ENCODE measurements around the gene IL32.
A peak's percentile ranks its signal among the peaks of the same experiment; 100 is the strongest.

IL32 gene

DNA sequence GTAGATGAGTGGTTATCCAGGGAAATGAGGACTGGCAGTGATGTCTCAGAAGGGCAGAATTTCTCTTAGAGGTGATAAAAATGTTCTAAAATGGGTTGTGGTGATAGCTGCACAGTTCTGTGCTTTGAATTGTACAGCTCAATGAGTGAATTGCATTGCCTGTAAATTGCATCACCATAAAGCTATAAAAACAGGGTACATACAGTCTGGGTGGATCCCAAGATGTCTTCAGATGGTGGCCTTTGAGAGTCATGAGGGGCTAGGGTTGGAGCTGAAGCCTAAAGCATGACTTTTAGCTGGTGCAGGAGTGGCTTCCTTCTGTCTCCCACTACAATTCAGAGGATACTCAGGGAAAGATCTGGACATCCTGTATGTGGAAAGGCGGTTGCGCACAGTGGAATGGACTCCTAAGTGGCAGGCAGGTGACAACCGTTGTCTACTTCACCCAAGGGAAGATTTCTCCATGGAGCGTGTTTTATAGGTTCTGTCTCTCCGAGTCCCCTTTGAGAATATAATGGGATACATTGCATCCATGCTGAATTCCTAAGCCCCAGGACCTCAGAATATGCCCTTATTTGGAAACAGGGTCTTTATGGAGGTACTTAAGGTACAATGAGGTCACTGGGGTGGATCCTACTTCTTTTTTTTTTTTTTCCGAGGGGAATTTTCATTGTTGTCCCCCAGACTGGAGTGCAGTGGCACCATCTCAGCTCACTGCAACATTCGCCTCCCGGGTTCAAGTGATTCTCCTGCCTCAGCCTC lies 1.6 kb upstream of the IL32 start:
- Histone ChIP-seq H4K20me1 (ENCODE audit: insufficient read depth, low read length, poor library complexity, severe bottlenecking) (peaks cover 20% of the 10 kb centered on the region), H3K9me2 (replicated peaks; ENCODE audit: low read depth, low read length) (no peaks in the 10 kb centered on the region), H3F3A (ENCODE audit: low read depth) (no peaks in the 10 kb centered on the region), H2AFZ (ENCODE audit: low read length) (no peak overlapping the region), H3K4me2 (ENCODE audit: low read depth, low read length, poor library complexity, severe bottlenecking) (no peak overlapping the region), H3K4me3 (ENCODE audit: low read length, poor library complexity, severe bottlenecking) (no peak overlapping the region), H3K36me3 (ENCODE audit: insufficient read depth, low read length) (no peaks in the 10 kb centered on the region), H3K27me3 (ENCODE audit: insufficient read depth, low read length, poor library complexity, severe bottlenecking) (no peaks in the 10 kb centered on the region), H3K79me2 (ENCODE audit: insufficient read depth, low read length) (peaks cover 49% of the 10 kb centered on the region), H3K9me3 (ENCODE audit: insufficient read depth, low read depth, low read length) (no peaks in the 10 kb centered on the region), H3K9ac (ENCODE audit: low read depth, low read length, poor library complexity, severe bottlenecking) (no peak overlapping the region), H3K4me1 (ENCODE audit: insufficient read depth, low read length, poor library complexity, severe bottlenecking) (peaks cover 13% of the 10 kb centered on the region)
- TF ChIP-seq, protein P1, sequence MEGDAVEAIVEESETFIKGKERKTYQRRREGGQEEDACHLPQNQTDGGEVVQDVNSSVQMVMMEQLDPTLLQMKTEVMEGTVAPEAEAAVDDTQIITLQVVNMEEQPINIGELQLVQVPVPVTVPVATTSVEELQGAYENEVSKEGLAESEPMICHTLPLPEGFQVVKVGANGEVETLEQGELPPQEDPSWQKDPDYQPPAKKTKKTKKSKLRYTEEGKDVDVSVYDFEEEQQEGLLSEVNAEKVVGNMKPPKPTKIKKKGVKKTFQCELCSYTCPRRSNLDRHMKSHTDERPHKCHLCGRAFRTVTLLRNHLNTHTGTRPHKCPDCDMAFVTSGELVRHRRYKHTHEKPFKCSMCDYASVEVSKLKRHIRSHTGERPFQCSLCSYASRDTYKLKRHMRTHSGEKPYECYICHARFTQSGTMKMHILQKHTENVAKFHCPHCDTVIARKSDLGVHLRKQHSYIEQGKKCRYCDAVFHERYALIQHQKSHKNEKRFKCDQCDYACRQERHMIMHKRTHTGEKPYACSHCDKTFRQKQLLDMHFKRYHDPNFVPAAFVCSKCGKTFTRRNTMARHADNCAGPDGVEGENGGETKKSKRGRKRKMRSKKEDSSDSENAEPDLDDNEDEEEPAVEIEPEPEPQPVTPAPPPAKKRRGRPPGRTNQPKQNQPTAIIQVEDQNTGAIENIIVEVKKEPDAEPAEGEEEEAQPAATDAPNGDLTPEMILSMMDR (conservative IDR thresholded peaks at IDR 0.05; ENCODE audit: low read length), result no peak
- TF ChIP-seq EZH2phosphoT487 (IDR thresholded peaks at IDR 0.05; ENCODE audit: borderline replicate concordance), result no peak

DNA sequence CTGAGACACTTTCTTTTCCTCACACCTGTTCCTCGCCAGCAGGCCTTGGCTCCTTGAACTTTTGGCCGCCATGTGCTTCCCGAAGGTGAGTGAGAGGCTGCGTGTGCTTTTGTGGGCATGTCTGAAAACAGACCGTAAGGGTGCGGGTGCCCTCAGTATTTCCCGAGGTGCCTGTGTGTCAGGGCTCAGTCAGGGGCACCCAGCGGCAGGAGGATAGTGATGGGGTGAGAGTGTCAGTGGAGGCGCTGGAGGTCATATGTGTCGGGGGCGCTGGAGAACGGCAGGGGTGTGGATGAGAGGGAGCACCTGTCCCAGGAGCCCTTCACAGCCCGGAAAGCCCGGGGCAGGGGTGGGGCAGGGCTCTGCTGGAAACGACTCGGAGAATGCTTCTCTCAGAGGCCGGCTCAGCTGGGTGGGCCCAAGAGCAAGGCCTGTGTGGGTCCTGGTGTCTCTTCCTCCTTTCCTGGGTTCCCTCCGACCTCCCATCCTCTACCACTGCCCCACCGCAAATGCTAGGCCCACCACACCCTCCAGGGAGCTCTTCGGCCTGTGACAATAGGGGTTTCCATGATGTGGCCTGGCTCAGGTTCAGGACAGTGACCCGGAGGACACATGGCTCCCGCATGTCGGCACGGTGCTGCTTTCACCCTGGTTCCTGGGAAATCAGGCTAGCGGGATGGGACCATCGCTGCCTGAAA lies 451 bp downstream of the IL32 start:
- H3K4me1 ChIP-seq (ENCODE audit: insufficient read depth, low read length, poor library complexity, severe bottlenecking), result peaks cover 13% of the 10 kb centered on the region
- H3K36me3 ChIP-seq (ENCODE audit: insufficient read depth, low read length), result no peaks in the 10 kb centered on the region
- no peaks in the 10 kb centered on the region for H3K9me3 ChIP-seq (ENCODE audit: insufficient read depth, low read depth, low read length)
- H2AFZ ChIP-seq (ENCODE audit: low read length), result 0 out of 2 replicates have a peak overlapping the region, but pooled peaks have one; percentile 80
- peaks cover 45% of the 10 kb centered on the region for H3K79me2 ChIP-seq (ENCODE audit: insufficient read depth, low read length)
- H3K9ac ChIP-seq (ENCODE audit: low read depth, low read length, poor library complexity, severe bottlenecking), result peak overlapping the region; percentile 87
- no peaks in the 10 kb centered on the region for H3F3A ChIP-seq (ENCODE audit: low read depth)
- peaks cover 20% of the 10 kb centered on the region for H4K20me1 ChIP-seq (ENCODE audit: insufficient read depth, low read length, poor library complexity, severe bottlenecking)
- TF ChIP-seq EZH2phosphoT487 (IDR thresholded peaks at IDR 0.05; ENCODE audit: borderline replicate concordance), result no peak
- TF ChIP-seq, protein P1 (conservative IDR thresholded peaks at IDR 0.05; ENCODE audit: low read length), result no peak
- H3K9me2 ChIP-seq (replicated peaks; ENCODE audit: low read depth, low read length), result no peaks in the 10 kb centered on the region
- H3K4me3 ChIP-seq (ENCODE audit: low read length, poor library complexity, severe bottlenecking), result peak overlapping the region; percentile 95
- peak overlapping the region; percentile 99 for H3K4me2 ChIP-seq (ENCODE audit: low read depth, low read length, poor library complexity, severe bottlenecking)
- no peaks in the 10 kb centered on the region for H3K27me3 ChIP-seq (ENCODE audit: insufficient read depth, low read length, poor library complexity, severe bottlenecking)

DNA sequence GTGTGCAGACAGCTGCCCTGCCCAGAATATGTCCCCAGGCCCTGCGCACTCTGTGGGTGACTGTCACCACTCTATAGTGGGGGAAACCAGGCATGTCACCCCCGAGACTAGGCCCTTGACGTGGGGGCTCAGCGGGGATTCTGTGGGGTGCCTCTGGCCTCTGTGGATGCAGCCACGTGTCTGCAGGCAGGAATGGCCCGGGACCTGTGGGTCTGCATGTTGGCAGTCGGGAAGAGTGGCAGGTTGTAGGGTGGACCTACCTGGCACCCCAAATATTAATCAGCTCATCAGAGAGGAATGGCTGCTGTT lies 954 bp downstream of the IL32 start:
- H4K20me1 ChIP-seq (ENCODE audit: insufficient read depth, low read length, poor library complexity, severe bottlenecking), result peaks cover 20% of the 10 kb centered on the region
- peak overlapping the region; percentile 87 for H3K9ac ChIP-seq (ENCODE audit: low read depth, low read length, poor library complexity, severe bottlenecking)

More for the DNA sequence above, 954 bp downstream of the IL32 start:
- no peaks in the 10 kb centered on the region for H3K36me3 ChIP-seq (ENCODE audit: insufficient read depth, low read length)
- H3K27me3 ChIP-seq (ENCODE audit: insufficient read depth, low read length, poor library complexity, severe bottlenecking), result no peaks in the 10 kb centered on the region
- no peak overlapping the region for H2AFZ ChIP-seq (ENCODE audit: low read length)
- no peaks in the 10 kb centered on the region for H3K9me2 ChIP-seq (replicated peaks; ENCODE audit: low read depth, low read length)
- H3K9me3 ChIP-seq (ENCODE audit: insufficient read depth, low read depth, low read length), result no peaks in the 10 kb centered on the region
- TF ChIP-seq EZH2phosphoT487 (IDR thresholded peaks at IDR 0.05; ENCODE audit: borderline replicate concordance), result no peak
- TF ChIP-seq, protein P1 (conservative IDR thresholded peaks at IDR 0.05; ENCODE audit: low read length), result no peak
- H3K4me1 ChIP-seq (ENCODE audit: insufficient read depth, low read length, poor library complexity, severe bottlenecking), result peaks cover 17% of the 10 kb centered on the region
- H3F3A ChIP-seq (ENCODE audit: low read depth), result no peaks in the 10 kb centered on the region
- H3K4me2 ChIP-seq (ENCODE audit: low read depth, low read length, poor library complexity, severe bottlenecking), result peak overlapping the region; percentile 99
- H3K79me2 ChIP-seq (ENCODE audit: insufficient read depth, low read length), result peaks cover 45% of the 10 kb centered on the region
- peak overlapping the region; percentile 95 for H3K4me3 ChIP-seq (ENCODE audit: low read length, poor library complexity, severe bottlenecking)

Data from Loucy (cell line).